HG03457 (cell line): ENCODE data around the gene TUBA4B.
A peak's percentile ranks its signal among the peaks of the same experiment; 100 is the strongest.

ENCODE experiments used
- ATAC-seq: cut with Tn5 transposase; IDR thresholded peaks from one replicate; pipeline ENCODE4 v1.9.1; 2021; ENCODE audit warnings: moderate number of reproducible peaks; ENCODE audit not compliant: unreplicated experiment

The TUBA4B gene

DNA sequence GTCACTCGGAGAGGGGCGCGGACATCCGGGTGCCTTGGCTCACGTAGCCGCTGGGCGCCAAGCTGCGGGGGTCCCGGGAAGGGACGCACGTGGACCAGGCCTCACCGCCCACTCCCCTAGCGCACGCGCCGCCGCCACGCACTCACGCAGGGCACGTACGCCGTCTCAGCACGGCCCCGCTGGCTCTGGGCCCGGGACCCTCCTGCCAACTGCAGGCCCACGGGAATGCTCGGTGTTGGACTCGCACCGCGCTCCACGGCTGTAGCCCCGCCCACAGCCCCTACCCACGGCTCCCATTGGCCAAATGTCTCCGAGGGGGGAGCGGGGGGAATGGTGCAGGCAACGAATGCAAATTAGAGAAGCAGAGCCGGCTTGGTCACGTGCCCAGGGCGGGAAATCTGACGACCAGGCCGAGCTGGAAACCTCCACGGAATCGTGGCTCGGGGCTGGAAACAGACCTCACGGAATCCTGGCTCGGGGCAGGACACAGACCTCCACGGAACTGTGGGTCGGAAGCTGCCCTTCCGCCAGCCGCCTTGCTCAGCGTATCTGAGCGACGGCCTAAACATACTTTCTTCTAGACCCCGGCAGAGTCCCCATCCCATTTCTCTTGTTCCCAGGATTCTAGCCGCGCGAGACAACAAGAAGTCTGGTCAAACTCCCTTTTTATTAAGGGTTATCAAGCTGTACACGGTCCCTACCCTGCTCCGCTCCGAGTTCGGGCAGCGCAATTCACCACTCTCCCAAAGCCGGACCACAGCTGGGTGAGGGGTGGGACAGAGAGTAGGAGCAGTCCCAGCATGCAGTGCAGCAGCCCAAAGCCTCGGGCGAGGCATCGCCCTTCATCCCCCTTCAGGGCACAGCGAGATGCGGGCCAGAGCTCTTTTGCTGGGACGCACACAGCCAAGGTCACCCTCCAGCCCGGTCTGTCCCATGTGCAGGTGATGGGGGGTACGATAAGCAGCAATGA is 34.0 kb upstream of the TUBA4B start, which contains the start of gene ABCB6:
Gene ABCB6 (minus strand): TSS at position 227 of the 970 bp plus-strand sequence. CDS start 285 bp downstream, outside the sequence.
- ATAC-seq: peak; percentile 56

DNA sequence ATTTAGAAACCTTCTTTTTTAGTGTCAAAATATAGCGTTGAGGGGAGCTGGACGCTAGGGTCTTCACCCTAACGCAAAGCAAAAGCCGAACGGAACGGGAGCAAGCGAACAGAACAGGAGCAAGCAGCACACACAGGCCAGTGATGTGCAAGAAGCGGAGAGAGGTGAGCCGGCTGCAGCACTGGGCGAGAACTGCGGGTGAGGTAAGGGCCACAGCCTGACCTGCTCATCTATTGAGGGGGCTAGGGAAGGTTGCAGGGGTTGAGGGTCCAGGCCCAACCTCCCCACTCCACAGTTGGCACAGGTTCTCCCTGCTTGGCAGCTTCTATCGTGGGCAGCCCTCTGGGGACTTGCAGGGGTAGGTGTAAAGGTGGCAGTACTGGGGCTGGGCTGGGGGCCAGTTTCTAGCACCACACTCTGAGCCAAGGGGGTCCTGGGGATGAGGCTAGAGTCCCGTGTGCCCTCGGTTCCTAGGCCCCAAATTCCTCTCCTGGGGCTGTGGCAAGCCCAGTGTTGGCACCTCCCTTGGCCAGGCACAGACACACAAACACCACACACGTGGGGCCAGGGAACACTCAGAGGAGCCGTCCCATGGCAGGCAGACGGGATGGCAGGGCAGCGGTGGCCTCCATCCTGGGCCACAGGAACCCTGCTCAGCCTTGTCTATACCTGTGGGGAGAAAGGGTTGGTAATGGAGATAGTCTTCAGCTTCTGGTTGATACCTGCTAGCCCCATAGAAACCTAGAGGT is 33.1 kb upstream of the TUBA4B start:
- no peak for ATAC-seq

DNA sequence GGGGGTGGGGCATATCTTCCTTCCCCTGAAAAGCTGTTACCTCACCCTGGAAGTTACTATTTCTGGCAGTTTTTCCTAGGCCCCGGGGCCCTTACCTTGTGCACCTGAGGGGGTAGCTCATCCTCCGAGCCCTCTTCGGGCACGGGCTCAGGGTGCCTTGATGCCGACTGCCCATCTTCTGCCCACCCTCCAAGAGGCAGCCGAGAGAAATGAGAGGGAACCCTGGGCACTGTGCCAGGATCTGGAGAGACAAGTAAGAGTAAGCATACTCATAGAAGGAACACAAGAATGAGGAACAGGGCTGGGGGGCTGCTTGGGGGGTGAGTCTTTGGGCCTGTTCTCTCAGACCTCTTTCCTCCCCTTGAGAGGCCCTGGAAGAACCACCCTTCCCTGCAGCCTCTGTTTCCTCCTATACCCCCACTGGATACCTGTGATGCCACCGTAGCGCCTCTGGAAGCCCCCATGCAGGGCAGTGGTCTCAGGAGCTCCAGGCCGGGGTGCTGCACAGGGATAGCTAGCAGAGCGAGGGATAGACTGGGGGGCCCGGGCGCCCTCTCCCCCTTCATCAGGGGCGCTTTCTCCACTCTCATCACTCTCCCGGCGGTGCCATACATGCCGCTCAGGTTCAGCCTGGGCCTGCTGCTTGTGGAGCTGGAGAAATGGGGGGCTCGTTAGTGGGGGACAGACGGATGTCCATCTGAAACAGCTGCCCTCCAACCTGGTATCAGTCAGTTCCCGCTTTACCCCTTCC is 32.2 kb upstream of the TUBA4B start:
- ATAC-seq: no peak

DNA sequence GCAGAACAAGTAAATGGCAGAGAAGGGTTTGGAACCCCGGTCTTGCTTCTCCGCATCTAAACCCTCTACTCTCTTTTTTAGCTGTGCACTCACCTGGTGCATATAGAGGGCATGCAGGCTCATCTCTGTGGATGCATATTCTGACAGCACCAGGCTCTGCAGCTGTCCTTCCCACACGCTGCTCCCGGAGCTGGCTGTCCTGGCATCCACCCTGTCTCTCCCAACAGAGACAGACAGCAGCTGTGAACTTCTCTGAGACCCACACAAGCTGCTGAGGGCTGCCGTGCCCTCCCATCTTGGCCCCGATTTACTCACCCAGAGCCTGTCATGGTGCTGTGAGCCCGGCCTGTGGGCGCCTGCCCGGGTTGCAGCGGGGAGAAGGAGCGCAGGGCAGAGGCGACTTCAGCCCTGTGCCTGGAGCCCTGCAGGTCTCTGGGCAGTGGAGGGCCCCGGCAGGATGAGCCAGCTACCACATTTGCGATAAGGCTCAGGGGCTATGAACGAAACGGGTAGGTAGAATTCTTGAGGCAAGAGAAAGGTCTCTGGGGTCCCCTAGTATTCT is 31.0 kb upstream of the TUBA4B start:
- no peak for ATAC-seq

DNA sequence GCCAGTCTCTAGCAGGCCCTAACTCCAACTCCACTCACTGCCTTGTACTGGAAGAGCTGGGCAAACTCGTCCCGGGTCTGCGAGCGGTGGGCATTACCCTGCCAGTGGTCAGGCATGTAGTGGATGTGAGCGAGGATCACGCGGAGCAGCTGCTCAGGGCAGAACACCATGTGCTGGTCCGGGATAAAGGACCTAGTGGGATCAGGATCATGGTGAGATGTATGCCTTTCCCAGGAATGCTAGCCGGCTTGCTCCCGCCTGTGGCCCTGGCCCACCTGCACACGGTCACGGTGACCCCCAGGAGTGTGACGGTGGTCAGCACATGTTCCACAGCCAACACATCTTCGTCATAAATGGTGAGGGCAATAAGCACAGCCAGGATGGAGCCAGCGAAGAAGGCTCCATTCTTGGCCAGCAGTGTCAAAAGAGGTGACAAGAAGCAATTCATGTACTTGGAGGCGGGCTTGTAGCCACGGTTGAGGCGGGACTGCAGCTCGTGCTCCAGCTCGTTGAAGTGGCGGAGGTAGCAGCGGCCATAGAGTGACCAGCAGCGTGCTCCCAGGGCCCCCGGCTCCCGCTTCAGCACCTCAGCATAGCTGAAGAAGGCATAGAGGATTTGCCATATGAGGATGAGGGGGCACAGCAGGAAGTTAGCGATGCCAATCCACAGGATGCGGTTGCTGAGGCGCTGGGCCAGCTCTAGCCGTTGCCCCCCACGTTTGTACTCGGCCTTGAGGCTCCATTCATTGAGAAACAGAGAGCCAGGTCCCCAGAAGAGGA is 29.0 kb upstream of the TUBA4B start:
- ATAC-seq: no peak

DNA sequence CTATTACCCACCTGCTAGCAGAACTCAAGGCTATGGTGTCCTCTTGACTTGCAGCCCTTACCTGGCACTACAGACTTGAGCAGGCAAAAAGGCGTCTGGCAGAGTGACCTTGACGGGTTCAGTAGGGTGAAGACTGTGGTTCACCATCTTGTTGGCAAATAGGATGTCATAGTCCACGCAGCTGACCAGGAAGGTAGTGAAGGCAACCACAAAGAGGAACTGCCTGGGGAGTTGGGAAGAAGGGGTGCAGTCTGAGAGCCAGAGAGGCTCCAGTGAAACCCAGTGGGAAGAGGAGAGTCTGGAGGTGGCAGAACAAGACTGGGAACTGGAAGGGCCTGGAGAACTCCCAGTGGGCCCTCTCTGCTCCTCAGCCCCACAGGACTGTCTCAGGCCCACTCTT is 27.7 kb upstream of the TUBA4B start:
- ATAC-seq: no peak

DNA sequence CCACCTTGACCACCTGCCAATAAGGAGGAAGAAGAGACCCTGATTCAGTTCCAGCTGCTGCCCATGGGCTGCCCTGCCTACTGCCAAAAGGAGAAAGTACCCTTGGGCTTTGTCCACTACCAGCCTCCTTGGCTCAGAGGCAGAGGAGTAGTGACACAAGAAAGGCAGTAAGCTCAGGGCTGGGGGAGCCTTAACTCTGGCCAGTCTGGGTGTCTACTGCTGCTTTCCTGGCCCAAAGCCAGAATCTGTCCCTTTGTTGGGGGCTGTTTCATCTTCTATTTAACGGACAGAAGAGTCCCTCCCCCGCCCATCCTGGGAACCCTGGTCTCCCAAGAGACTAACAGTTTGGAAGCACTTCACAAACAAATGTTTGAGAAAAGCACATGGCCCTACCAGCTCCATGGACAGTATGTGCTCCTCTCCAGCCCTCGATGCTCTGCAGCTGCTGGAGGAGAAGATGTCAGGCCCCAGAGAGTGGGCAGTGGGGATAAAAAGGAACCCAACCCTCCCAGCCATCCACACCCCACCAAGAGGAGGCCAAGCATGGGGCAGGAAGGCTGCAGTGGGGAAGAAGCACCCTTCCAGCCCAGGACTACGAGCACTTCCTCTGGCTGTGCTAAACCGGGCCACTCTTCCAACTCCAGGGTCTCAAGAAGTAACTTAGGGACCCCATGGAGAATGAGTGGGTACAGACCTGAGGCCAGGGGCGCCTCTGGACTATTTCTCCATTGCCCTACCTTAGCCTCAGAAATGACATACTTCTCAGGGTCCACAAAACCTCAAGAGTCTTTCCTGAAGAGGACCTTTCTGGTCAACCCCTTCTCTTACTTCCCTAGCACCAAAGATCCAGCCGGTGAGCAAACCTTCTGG is 24.8 kb upstream of the TUBA4B start:
- ATAC-seq: no peak

DNA sequence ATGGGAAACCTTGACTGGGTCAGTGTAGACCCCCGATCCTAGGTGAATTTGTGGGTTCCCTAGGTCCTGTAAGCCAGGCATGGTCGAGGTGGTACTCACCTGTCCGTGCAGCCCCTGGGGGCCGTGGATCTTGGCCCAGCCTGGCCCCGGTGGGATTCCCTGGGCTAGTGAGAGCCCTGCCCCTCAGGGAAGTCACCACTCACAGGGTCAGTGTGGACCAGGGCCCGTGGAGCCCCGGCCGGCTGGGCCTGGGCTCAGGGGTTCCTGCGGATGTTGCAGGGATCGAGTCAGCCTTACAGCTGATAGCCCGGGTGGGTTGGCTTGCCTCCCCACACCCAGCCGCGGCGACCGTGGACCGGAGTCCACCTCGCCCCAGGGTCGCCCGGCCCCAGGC is 24.1 kb upstream of the TUBA4B start:
- no peak for ATAC-seq

DNA sequence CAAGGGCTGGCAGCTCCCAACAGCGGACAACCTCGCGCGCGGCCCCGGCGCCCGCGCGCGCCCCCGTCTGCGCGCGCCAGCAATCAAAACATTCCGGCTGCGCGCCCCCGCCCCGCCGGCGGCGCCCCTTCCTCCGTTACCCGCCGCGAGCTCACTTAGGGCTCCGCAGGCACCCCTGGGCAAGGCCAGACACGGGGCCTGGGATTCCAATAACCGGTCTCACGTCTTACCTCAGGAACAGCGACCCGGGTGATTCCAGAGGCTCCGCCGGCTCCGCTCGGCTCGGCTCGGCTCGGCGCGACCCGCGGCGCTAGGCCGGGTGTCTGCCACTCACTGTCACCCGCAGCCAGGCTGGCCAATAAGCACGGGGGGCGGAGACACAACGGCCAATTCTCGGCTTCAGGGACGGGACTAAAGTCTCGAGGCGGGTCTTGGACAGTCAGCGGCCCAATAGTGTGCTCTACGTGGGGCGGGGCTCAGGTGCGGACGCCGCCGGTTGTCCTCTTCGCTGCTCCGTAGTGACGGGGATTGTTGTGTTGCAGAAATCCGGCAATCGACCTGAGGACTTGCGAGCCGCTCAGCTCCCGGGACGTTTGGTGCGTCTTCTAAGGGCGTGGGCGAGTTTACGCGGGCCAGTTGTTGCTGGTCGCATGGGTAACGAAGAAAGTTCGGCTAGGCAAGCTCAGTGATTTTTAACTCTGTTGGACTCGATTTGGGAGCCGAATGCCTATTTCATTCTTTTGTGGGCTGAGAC is 23.6 kb upstream of the TUBA4B start, which contains the start of the genes ANKZF1 and ATG9A:
Gene ANKZF1 (plus strand): TSS at position 502 of the 754 bp plus-strand sequence. CDS start 452 bp downstream, outside the sequence.
Gene ATG9A (minus strand): TSS at position 332 of the 754 bp plus-strand sequence. CDS start 1,612 bp downstream, outside the sequence.
- ATAC-seq: peak; percentile 94

DNA sequence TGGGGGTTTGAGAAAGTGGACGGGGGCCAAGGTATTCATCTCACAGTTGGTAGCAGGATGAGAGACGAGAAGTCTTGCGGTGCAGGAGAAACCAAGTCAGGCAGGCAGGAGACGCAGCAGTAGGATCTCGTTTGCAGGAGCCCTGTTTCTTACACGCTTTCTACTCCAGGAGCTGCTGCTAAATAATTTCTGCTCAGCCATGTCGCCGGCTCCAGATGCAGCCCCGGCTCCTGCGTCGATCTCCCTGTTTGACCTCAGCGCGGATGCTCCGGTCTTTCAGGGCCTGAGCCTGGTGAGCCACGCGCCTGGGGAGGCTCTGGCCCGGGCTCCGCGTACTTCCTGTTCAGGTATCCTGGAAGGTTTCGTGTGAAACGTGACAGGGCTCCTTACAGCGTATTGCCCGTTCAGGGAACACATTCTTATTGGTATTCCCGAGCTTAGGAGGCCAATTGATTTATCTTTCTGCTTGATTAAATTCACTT is 22.9 kb upstream of the TUBA4B start:
- no peak for ATAC-seq

DNA sequence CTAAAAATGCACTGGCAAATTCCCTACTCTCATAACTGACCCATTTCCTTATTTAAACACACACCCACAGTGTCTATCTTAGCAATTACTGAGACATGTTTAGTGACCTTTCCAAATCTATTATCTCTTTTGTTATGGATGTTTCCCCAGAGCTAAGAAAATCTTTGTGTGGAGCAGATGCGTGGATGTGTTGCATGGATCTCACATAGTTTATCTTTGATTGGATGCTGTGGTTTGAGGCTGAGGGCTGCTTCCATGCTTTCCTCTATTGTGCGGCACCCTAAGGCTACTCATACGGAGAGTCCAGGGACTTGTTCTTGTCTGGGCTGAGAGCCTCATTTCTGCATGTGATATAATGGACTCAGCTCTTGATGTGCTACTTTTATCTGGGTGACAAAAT is 18.7 kb upstream of the TUBA4B start:
- ATAC-seq: no peak

DNA sequence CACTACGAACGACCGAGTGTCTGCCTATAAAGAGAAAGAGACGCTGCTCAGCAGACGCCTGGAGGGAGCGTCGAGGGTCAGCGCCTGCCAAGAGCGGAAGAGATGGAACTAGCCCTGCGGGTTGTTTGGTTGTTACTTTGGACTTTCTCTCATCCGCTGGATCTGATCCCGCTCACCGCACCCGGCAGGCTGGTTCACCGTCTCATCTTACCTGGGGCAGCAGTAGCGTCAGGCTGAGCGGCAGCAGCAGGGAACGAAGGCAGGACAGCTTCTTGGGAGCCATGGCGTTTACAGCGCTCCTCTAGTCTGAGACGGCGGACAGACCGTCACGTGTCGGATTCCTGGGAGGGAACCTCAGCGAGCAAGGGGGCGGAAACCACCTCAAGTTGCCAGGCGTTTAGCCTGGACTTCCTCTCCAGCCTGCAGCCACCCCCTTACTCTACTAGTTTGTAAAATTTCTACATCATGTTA is 9.7 kb upstream of the TUBA4B start:
- ATAC-seq: no peak

DNA sequence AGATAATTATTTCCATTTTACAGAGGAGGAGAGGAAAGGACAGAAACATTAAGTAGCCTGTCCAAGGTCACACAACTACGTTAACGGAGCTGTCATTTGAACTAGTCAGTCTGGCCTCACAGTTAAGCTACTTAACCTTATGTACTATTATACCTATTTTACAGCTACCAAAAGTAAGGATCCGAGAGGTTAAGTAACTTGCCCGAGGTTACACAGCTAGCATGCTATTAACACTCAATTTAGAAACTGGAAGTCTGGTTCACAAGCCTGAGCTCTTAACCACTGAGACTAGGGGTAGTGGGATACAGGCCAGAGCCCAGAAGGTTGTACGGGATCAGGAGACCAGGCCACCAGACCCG is 8.3 kb upstream of the TUBA4B start:
- no peak for ATAC-seq

DNA sequence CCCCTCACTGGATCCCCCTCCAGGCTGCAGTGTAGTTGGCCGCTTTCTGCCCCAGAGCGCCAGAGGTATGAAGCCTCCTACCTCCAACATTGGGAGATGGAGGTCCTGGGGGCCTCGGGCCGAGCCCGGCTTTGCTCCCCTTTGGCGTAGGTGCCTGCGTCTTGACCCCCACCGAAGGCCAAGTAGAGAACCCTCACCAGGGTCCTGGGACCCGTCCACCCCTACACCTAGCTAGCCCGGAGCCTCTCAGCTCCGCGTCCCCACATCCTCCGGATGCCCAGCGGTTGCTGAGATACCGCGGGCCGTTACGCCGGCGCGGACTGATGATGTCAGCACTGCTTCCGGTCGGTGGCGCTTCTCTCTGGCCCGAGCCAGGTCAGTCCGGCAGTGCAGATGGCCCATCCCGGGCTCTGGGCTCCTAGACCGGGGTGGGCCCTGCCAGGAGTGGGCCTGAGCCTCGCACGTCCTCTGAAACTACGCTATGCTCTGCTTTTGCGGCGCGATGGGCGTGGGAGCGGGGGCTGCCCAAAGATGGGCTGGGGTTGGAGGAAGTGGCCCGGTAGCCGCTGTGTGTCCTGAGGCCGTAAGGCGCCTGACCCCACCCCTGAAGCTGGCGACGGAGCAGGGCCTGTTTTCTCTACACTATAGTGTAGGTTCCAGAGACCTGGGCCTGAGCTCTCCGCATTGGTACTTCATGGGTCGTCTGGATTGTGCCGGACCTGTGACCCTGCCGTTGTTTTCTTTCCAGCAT is 7.7 kb upstream of the TUBA4B start, which contains the start of the genes GLB1L and STK16:
Gene GLB1L (minus strand): TSS at position 297 of the 751 bp plus-strand sequence. CDS start 1,871 bp downstream, outside the sequence.
Gene STK16 (plus strand): TSS at position 332 of the 751 bp plus-strand sequence. CDS start 521 bp downstream, outside the sequence.
- ATAC-seq: peak; percentile 50

DNA sequence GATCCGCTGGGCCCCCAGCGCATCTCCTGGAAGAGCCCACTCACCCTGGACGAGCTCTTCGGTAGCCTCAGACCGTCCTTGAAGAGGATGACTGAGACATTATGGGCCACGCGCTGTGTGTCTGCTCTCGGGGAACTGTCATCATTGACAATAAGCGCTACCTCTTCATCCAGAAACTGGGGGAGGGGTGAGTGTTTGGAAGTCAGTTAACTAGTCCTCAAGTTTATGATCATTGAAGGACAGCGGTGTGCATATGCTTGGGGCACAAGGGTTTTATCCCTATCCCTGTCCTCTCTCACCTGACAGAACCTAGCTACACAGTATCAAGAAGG is 7.2 kb upstream of the TUBA4B start:
- no peak for ATAC-seq

DNA sequence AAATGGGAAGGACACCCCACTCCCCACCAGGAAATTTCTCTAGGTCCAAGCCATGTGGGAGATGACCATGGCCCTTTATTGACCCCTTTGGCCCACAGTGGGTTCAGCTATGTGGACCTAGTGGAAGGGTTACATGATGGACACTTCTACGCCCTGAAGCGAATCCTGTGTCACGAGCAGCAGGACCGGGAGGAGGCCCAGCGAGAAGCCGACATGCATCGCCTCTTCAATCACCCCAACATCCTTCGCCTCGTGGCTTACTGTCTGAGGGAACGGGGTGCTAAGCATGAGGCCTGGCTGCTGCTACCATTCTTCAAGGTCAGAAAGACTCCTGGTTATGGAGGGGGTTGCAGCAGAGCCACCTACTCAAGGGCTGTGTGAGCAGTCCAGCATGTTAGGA is 6.5 kb upstream of the TUBA4B start:
- ATAC-seq: no peak
